ENCODE data around the gene CNTROB. TPM values are rescaled to one million over a fixed set of nuclear protein-coding genes. Genes with fewer than 3 reads are reported as not detected.
A peak's percentile ranks its signal among the peaks of the same experiment; 100 is the strongest.
"Not testable (repeated sequence)": the region's sequence is repeated elsewhere in the genome, so short reads cannot be mapped to it uniquely, and the experiment has no call there.

The CNTROB gene
- total RNA-seq, 2 experiments from 2014 or later, result 66.7 to 76.5 TPM

DNA sequence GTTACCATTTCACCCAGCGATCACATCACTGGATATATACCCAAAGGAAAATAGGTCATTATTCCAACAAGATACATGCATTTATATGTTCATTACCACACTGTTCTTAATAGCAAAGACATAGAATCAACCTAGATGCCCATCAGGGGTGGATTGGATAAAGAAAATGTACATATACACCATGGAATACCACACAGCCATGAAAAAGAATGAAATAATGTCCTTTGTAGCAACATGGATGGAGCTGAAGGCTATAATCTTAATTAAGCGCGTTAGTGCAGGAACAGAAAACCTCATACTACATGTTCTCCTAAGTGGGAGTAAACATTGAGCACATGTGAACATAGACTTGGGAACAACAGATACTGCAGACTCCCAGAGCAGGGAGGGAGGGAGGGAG, 18.6 kb downstream of the CNTROB start:
- peaks cover 40% of the 10 kb centered on the region for H3K4me1 Mint-ChIP-seq (ENCODE audit: low read depth)
- no peaks in the 10 kb centered on the region for H3K9me3 Mint-ChIP-seq (ENCODE audit: insufficient read depth)
- peak overlapping the region; percentile 70 for H3K27ac Mint-ChIP-seq
- POLR2A ChIA-PET, result interaction anchor here (1.0 to 2.0 kb wide), 2 partner anchors 35 to 223 kb away, joined by 3 to 6 read pairs; partner anchors contain the start of gene RNF227
- DNase-seq (no peak), ATAC-seq (no peak)
- peaks cover 51% of the 10 kb centered on the region for H3K36me3 Mint-ChIP-seq (ENCODE audit: low read depth)
- CTCF ChIA-PET, result interaction anchor here (1.4 to 6.0 kb wide), 3 partner anchors 10 to 39 kb away, joined by 3 to 35 read pairs (median 19); partner anchors contain the start of genes CNTROB and TRAPPC1
- H3K27me3 Mint-ChIP-seq (ENCODE audit: low read depth), result no peaks in the 10 kb centered on the region
- H3K4me3 Mint-ChIP-seq, result no peak overlapping the region

DNA sequence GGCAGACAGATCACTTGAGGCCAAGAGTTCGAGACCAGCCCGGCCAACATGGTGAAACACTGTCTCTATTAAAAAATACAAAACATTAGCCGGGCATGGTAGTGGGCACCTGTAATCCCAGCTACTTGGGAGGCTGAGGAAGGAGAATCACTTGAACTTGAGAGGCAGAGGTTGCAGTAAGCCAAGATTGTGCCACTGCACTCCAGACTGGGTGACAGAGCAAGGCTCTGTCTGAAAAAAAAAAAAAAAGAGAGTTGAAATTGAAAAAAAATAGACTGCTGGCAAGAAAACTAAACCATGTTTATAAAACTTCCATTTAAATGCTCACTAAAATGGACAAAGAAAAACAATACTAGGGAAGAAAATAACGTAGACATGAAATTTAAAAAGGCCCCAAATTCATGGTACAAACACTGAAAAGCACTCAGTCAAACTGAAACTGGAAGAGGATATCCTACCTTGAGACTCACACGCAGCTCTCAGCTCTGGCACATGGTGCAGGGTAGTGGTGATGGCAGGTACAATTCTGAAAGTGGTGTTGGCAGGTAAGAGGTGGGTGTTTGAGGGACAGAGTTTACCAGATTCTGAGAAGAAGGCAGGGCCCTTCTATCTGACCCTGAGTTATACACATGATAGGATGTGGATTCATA, 19.3 kb downstream of the CNTROB start:
- DNase-seq (peak; percentile 73), ATAC-seq (peak; percentile 98)
- Mint-ChIP-seq H3K4me1 (ENCODE audit: low read depth) (peaks cover 40% of the 10 kb centered on the region), H3K4me3 (peak overlapping the region; percentile 66), H3K27ac (peak overlapping the region; percentile 94), H3K9me3 (ENCODE audit: insufficient read depth) (no peaks in the 10 kb centered on the region), H3K27me3 (ENCODE audit: low read depth) (no peaks in the 10 kb centered on the region), H3K36me3 (ENCODE audit: low read depth) (peaks cover 44% of the 10 kb centered on the region)
- POLR2A ChIA-PET, result interaction anchor here (1.0 to 2.0 kb wide), 2 partner anchors 36 to 222 kb away, joined by 3 to 6 read pairs; partner anchors contain the start of gene RNF227
- CTCF ChIA-PET, result interaction anchor here (1.0 to 6.0 kb wide), 5 partner anchors 10 to 38 kb away, joined by 3 to 35 read pairs (median 5); partner anchors contain the start of genes CNTROB and TRAPPC1

GRCh38 chr17:7953266-7953665, 21.3 kb downstream of the CNTROB start:
- ChIA-PET POLR2A (interaction anchor here (2.1 kb wide), 1 partner anchor 20 kb away, joined by 6 read pairs; no protein-coding TSS in a partner anchor), CTCF (interaction anchor here (0.7 to 6.0 kb wide), 5 partner anchors 21 to 85 kb away, joined by 3 to 35 read pairs (median 3); partner anchors contain the start of genes CNTROB and TRAPPC1)
- not testable (repeated sequence) for H3K27me3 Mint-ChIP-seq (ENCODE audit: low read depth); DNase-seq; H3K9me3 Mint-ChIP-seq (ENCODE audit: insufficient read depth); H3K4me3 Mint-ChIP-seq; ATAC-seq; H3K27ac Mint-ChIP-seq
- peaks cover 38% of the 10 kb centered on the region for H3K4me1 Mint-ChIP-seq (ENCODE audit: low read depth)
- peaks cover 28% of the 10 kb centered on the region for H3K36me3 Mint-ChIP-seq (ENCODE audit: low read depth)

GRCh38 chr17:7955414-7956227, 23.6 kb downstream of the CNTROB start:
- peaks cover 8% of the 10 kb centered on the region for H3K27me3 Mint-ChIP-seq (ENCODE audit: low read depth)
- POLR2A ChIA-PET, result interaction anchor here (0.7 kb wide), 1 partner anchor 10 kb away, joined by 3 read pairs; no protein-coding TSS in a partner anchor
- peaks cover 30% of the 10 kb centered on the region for H3K4me1 Mint-ChIP-seq (ENCODE audit: low read depth)
- DNase-seq (no peak), ATAC-seq (no peak)
- no peak overlapping the region for H3K4me3 Mint-ChIP-seq
- CTCF ChIA-PET, result interaction anchor here (0.8 to 1.2 kb wide), 3 partner anchors 13 to 34 kb away, joined by 3 to 5 read pairs (median 3); no protein-coding TSS in a partner anchor
- no peak overlapping the region for H3K27ac Mint-ChIP-seq
- H3K36me3 Mint-ChIP-seq (ENCODE audit: low read depth), result peaks cover 5% of the 10 kb centered on the region
- H3K9me3 Mint-ChIP-seq (ENCODE audit: insufficient read depth), result no peaks in the 10 kb centered on the region

DNA sequence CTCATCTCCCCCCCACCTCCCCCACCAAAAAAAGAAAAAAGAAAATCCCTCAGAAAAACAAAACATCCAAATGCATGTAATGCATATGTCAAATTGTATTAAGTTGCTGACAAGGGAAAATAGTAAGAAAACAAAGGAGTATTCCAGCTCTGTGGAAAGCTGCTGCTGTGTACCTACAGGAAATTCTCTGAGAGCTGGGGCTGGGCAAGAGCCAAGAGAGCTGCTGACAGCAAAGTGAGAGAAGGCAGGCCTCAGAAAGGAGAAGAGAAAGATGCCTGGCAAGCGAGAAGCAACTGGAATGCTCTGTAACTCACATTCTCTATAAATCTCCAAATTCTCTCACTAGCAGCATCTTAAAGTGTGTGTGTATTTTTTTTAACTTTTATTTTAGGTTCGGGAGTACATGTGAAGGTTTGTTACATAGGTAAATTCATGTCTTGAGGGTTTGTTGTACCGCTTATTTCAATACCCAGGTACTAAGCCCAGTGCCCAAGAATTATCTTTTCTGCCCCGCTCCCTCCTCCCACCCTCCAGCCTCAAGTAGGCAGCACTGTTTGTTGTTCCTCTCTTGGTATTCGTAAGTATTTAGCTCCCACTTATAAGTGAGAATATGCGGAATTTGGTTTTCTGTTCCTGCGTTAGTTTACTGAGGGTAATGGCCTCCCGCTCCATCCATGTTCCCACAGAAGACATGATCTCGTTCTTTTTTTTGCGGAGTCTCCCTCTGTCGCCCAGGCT, 24.4 kb downstream of the CNTROB start:
- ChIA-PET CTCF (interaction anchor here (0.8 to 1.2 kb wide), 3 partner anchors 12 to 33 kb away, joined by 3 to 5 read pairs (median 3); no protein-coding TSS in a partner anchor), POLR2A (interaction anchor here (0.7 kb wide), 1 partner anchor 9 kb away, joined by 3 read pairs; no protein-coding TSS in a partner anchor)
- Mint-ChIP-seq H3K27me3 (ENCODE audit: low read depth) (peaks cover 10% of the 10 kb centered on the region), H3K4me1 (ENCODE audit: low read depth) (peaks cover 23% of the 10 kb centered on the region), H3K36me3 (ENCODE audit: low read depth) (peaks cover 2% of the 10 kb centered on the region), H3K9me3 (ENCODE audit: insufficient read depth) (no peaks in the 10 kb centered on the region), H3K27ac (no peak overlapping the region), H3K4me3 (no peak overlapping the region)
- ATAC-seq (no peak), DNase-seq (no peak)

- Mint-ChIP-seq H3K36me3 (ENCODE audit: low read depth) (no peaks in the 10 kb centered on the region), H3K27me3 (ENCODE audit: low read depth) (peaks cover 16% of the 10 kb centered on the region), H3K27ac (no peak overlapping the region), H3K4me3 (no peak overlapping the region), H3K9me3 (ENCODE audit: insufficient read depth) (no peaks in the 10 kb centered on the region), H3K4me1 (ENCODE audit: low read depth) (no peaks in the 10 kb centered on the region)
- ChIA-PET CTCF (interaction anchor here (1.6 kb wide), 1 partner anchor 29 kb away, joined by 4 read pairs; no protein-coding TSS in a partner anchor), POLR2A (no interaction called here)
- DNase-seq (no peak), ATAC-seq (no peak)
Measured at GRCh38 chr17:7959503-7960253, 27.7 kb downstream of the CNTROB start.

DNA sequence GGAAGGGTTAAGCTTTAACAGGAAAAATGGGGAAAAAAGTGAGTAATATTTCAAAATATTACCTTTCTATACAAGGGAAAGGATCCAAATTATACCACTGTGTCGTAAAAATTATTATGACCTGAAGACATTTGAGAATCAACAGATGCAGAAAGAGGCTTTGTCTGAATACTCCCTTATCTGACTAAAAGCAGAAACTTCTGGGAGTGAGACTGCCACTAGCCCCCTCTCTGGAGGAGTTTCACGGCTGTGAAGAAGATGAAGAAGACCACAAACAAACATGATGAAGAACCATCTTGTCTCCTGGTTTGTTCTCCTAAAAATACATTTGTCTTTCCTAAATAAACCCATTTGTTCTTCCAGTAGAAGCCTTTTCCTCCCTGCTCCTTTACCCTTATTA, 29.4 kb downstream of the CNTROB start:
- H3K9me3 Mint-ChIP-seq (ENCODE audit: insufficient read depth), result no peaks in the 10 kb centered on the region
- no peak for DNase-seq
- H3K27ac Mint-ChIP-seq, result no peak overlapping the region
- ChIA-PET CTCF (interaction anchor here (1.6 kb wide), 1 partner anchor 27 kb away, joined by 4 read pairs; no protein-coding TSS in a partner anchor), POLR2A (no interaction called here)
- no peak overlapping the region for H3K4me3 Mint-ChIP-seq
- H3K27me3 Mint-ChIP-seq (ENCODE audit: low read depth), result peaks cover 16% of the 10 kb centered on the region
- no peak for ATAC-seq
- H3K36me3 Mint-ChIP-seq (ENCODE audit: low read depth), result no peaks in the 10 kb centered on the region
- H3K4me1 Mint-ChIP-seq (ENCODE audit: low read depth), result no peaks in the 10 kb centered on the region

DNA sequence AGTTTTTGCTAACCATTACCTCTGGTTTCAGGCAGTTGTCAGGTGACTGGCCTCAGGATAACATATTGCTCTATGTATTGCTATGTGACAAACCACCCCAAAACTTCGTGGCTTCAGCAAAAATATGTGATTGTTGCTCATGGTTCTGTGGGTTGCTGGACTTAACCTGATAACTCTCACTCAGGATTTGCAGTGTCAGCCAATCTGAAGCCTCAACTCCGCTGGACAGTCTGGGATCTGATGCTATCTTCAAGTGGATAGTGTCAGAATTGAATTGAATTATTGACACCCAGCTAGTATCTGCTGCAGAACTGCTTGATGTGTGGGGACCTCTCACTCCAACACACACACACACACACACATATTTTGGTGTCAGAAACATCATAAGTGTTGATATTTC, 35.7 kb downstream of the CNTROB start:
- POLR2A ChIA-PET, result no interaction called here
- CTCF ChIA-PET, result no interaction called here
- H3K4me3 Mint-ChIP-seq, result no peak overlapping the region
- DNase-seq (no peak), ATAC-seq (no peak)
- H3K9me3 Mint-ChIP-seq (ENCODE audit: insufficient read depth), result no peaks in the 10 kb centered on the region
- H3K36me3 Mint-ChIP-seq (ENCODE audit: low read depth), result no peaks in the 10 kb centered on the region
- H3K27me3 Mint-ChIP-seq (ENCODE audit: low read depth), result peaks cover 14% of the 10 kb centered on the region
- H3K4me1 Mint-ChIP-seq (ENCODE audit: low read depth), result no peaks in the 10 kb centered on the region
- H3K27ac Mint-ChIP-seq, result no peak overlapping the region

GRCh38 chr17:7969433-7969832, 37.4 kb downstream of the CNTROB start:
- Mint-ChIP-seq H3K9me3 (ENCODE audit: insufficient read depth) (peaks cover 3% of the 10 kb centered on the region), H3K4me1 (ENCODE audit: low read depth) (no peaks in the 10 kb centered on the region), H3K27me3 (ENCODE audit: low read depth) (peaks cover 14% of the 10 kb centered on the region), H3K4me3 (no peak overlapping the region), H3K36me3 (ENCODE audit: low read depth) (peaks cover 2% of the 10 kb centered on the region), H3K27ac (no peak overlapping the region)
- DNase-seq (no peak), ATAC-seq (no peak)
- ChIA-PET CTCF (no interaction called here), POLR2A (no interaction called here)

DNA sequence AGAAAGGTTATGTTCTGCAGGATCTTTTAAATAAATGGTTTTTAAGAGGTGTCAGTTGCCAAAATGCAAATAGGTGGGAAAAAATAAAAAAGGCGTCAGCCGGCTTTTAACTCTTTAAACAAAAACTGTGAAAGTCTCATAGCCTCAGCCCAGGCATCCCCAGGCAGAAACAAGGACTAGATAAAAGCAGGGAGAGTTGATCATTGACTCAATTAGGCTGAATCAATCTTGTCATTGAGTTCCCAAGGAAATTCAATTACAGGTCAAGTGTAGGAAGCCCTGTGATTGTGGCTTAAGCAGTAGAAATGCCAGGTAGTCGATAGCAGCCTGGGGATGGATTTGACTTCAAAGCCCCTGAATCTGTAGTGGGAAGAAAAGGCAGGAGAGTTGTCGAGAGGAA, 39.6 kb downstream of the CNTROB start:
- H3K27me3 Mint-ChIP-seq (ENCODE audit: low read depth), result peaks cover 17% of the 10 kb centered on the region
- CTCF ChIA-PET, result interaction anchor here (0.7 to 3.8 kb wide), 3 partner anchors 15 to 39 kb away, joined by 3 to 19 read pairs (median 13); partner anchors contain the start of genes CNTROB and TRAPPC1
- no peaks in the 10 kb centered on the region for H3K4me1 Mint-ChIP-seq (ENCODE audit: low read depth)

More for the DNA sequence above, 39.6 kb downstream of the CNTROB start:
- H3K4me3 Mint-ChIP-seq, result no peak overlapping the region
- POLR2A ChIA-PET, result no interaction called here
- peaks cover 13% of the 10 kb centered on the region for H3K9me3 Mint-ChIP-seq (ENCODE audit: insufficient read depth)
- H3K36me3 Mint-ChIP-seq (ENCODE audit: low read depth), result peaks cover 11% of the 10 kb centered on the region
- no peak for ATAC-seq
- H3K27ac Mint-ChIP-seq, result no peak overlapping the region
- DNase-seq, result no peak
